LNCaP clone FGC (cell line): ENCODE data around the gene CDK16.

Experiments used
- DNase-seq: peaks from one replicate; pipeline ENCODE4 v3.0.0-alpha.2; 2011; ENCODE audit warnings: low read depth
- H3K4me3 ChIP-seq: 2 replicates; pipeline ENCODE4 v1.5.1; 2011; ENCODE audit warnings: mild to moderate bottlenecking, low read depth, low read length, control low read depth
- CTCF ChIP-seq: IDR thresholded peaks from 2 replicates; pipeline ENCODE4 v1.5.1; 2012; ENCODE audit warnings: mild to moderate bottlenecking; ENCODE audit not compliant: control insufficient read depth, insufficient read depth; ENCODE audit errors: extremely low read depth

Gene CDK16

GRCh38 chrX:47222751-47223350 lies 4.4 kb downstream of the CDK16 start:
- H3K4me3 ChIP-seq, result no peak overlapping the region
- TF ChIP-seq CTCF, result no peak
- no peak for DNase-seq

GRCh38 chrX:47223476-47224250 lies 5.2 kb downstream of the CDK16 start:
- no peak overlapping the region for H3K4me3 ChIP-seq
- no peak for TF ChIP-seq CTCF
- DNase-seq, result no peak

- no peak for DNase-seq
- TF ChIP-seq CTCF, result no peak
Observed at GRCh38 chrX:47224266-47224895, 5.9 kb downstream of the CDK16 start.

GRCh38 chrX:47224896-47225290 lies 6.4 kb downstream of the CDK16 start:
- DNase-seq, result no peak
- no peak overlapping the region for H3K4me3 ChIP-seq
- TF ChIP-seq CTCF, result no peak

More at GRCh38 chrX:47224266-47224895, 5.9 kb downstream of the CDK16 start:
- no peak overlapping the region for H3K4me3 ChIP-seq

- TF ChIP-seq CTCF, result no peak
- no peak overlapping the region for H3K4me3 ChIP-seq
- no peak for DNase-seq
Observed at GRCh38 chrX:47226071-47226470, 7.6 kb downstream of the CDK16 start.

GRCh38 chrX:47226531-47227333 lies 8.3 kb downstream of the CDK16 start:
- no peak for TF ChIP-seq CTCF
- H3K4me3 ChIP-seq, result no peak overlapping the region
- no peak for DNase-seq
